ENCODE measurements around the gene COPS6.

The COPS6 gene

DNA sequence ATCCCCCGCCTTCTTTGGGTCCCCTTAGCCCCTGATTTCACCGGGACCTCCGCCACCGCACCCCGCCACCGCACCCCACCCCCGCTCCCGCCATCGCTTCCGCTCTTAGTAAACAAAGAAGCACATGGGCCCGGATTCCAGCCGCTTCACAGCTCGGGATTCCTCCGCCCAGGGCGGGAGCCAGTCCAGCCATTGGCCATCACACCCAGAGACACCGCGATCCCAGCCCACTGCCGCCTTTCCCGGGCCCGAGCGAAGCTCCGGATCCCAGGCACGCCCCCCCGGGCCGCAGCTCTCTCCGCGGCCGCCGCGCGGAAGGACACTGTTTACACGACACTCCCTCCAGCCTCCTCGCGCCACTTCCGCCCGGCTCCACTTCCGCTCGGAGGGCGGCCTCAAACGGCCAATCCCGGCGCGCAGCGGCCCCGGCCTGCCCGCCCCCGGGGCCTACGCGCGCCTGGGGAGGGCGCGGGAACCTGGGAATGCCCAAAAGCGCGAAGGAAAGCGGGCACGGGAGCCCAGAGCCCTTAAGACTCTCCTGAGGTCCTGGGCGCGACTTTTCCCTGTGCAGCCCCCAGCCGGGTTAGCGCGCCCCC lies 11.7 kb downstream of the COPS6 start:
- ATAC-seq, result peak; percentile 84
- TF ChIP-seq TCF4 (CRISPR knock-in tag; IDR thresholded peaks at IDR 0.05; ENCODE audit: borderline replicate concordance), result 0 out of 2 replicates have a peak, but pooled peaks have one; percentile 47
- TF ChIP-seq ARNTL (CRISPR knock-in tag; IDR thresholded peaks at IDR 0.05; ENCODE audit: borderline replicate concordance, low read depth), result no peak
- TF ChIP-seq BACH2 (CRISPR knock-in tag; IDR thresholded peaks at IDR 0.05; ENCODE audit: borderline replicate concordance), result no peak
- no peak for TF ChIP-seq PPARA (CRISPR knock-in tag; IDR thresholded peaks at IDR 0.05; ENCODE audit: borderline replicate concordance)
- TF ChIP-seq, protein P1, sequence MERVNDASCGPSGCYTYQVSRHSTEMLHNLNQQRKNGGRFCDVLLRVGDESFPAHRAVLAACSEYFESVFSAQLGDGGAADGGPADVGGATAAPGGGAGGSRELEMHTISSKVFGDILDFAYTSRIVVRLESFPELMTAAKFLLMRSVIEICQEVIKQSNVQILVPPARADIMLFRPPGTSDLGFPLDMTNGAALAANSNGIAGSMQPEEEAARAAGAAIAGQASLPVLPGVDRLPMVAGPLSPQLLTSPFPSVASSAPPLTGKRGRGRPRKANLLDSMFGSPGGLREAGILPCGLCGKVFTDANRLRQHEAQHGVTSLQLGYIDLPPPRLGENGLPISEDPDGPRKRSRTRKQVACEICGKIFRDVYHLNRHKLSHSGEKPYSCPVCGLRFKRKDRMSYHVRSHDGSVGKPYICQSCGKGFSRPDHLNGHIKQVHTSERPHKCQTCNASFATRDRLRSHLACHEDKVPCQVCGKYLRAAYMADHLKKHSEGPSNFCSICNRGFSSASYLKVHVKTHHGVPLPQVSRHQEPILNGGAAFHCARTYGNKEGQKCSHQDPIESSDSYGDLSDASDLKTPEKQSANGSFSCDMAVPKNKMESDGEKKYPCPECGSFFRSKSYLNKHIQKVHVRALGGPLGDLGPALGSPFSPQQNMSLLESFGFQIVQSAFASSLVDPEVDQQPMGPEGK (CRISPR knock-in tag; IDR thresholded peaks at IDR 0.05; ENCODE audit: borderline replicate concordance), result peak; percentile 92
- TF ChIP-seq, protein P2, sequence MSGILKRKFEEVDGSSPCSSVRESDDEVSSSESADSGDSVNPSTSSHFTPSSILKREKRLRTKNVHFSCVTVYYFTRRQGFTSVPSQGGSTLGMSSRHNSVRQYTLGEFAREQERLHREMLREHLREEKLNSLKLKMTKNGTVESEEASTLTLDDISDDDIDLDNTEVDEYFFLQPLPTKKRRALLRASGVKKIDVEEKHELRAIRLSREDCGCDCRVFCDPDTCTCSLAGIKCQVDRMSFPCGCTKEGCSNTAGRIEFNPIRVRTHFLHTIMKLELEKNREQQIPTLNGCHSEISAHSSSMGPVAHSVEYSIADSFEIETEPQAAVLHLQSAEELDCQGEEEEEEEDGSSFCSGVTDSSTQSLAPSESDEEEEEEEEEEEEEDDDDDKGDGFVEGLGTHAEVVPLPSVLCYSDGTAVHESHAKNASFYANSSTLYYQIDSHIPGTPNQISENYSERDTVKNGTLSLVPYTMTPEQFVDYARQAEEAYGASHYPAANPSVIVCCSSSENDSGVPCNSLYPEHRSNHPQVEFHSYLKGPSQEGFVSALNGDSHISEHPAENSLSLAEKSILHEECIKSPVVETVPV (CRISPR knock-in tag; IDR thresholded peaks at IDR 0.05), result 0 out of 2 replicates have a peak, but pooled peaks have one; percentile 42
- TF ChIP-seq, protein P3, sequence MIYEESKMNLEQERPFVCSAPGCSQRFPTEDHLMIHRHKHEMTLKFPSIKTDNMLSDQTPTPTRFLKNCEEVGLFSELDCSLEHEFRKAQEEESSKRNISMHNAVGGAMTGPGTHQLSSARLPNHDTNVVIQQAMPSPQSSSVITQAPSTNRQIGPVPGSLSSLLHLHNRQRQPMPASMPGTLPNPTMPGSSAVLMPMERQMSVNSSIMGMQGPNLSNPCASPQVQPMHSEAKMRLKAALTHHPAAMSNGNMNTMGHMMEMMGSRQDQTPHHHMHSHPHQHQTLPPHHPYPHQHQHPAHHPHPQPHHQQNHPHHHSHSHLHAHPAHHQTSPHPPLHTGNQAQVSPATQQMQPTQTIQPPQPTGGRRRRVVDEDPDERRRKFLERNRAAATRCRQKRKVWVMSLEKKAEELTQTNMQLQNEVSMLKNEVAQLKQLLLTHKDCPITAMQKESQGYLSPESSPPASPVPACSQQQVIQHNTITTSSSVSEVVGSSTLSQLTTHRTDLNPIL (CRISPR knock-in tag; IDR thresholded peaks at IDR 0.05; ENCODE audit: low read depth), result no peak
- no peak for TF ChIP-seq GLIS3 (CRISPR knock-in tag; IDR thresholded peaks at IDR 0.05)
- TF ChIP-seq ISL1 (CRISPR knock-in tag; IDR thresholded peaks at IDR 0.05), result no peak
- no peak for TF ChIP-seq SNAI2 (CRISPR knock-in tag; IDR thresholded peaks at IDR 0.05)
- TF ChIP-seq, protein P4, sequence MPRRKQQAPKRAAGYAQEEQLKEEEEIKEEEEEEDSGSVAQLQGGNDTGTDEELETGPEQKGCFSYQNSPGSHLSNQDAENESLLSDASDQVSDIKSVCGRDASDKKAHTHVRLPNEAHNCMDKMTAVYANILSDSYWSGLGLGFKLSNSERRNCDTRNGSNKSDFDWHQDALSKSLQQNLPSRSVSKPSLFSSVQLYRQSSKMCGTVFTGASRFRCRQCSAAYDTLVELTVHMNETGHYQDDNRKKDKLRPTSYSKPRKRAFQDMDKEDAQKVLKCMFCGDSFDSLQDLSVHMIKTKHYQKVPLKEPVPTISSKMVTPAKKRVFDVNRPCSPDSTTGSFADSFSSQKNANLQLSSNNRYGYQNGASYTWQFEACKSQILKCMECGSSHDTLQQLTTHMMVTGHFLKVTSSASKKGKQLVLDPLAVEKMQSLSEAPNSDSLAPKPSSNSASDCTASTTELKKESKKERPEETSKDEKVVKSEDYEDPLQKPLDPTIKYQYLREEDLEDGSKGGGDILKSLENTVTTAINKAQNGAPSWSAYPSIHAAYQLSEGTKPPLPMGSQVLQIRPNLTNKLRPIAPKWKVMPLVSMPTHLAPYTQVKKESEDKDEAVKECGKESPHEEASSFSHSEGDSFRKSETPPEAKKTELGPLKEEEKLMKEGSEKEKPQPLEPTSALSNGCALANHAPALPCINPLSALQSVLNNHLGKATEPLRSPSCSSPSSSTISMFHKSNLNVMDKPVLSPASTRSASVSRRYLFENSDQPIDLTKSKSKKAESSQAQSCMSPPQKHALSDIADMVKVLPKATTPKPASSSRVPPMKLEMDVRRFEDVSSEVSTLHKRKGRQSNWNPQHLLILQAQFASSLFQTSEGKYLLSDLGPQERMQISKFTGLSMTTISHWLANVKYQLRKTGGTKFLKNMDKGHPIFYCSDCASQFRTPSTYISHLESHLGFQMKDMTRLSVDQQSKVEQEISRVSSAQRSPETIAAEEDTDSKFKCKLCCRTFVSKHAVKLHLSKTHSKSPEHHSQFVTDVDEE (CRISPR knock-in tag; IDR thresholded peaks at IDR 0.05), result no peak
- TF ChIP-seq ZFP30 (CRISPR knock-in tag; IDR thresholded peaks at IDR 0.05), result no peak
- no peak for TF ChIP-seq ZNF565 (CRISPR knock-in tag; conservative IDR thresholded peaks at IDR 0.05; ENCODE audit: low read depth)
- no peak for TF ChIP-seq ZNF8 (CRISPR knock-in tag; IDR thresholded peaks at IDR 0.05)
- no peak for TF ChIP-seq TOX (CRISPR knock-in tag; IDR thresholded peaks at IDR 0.05; ENCODE audit: borderline replicate concordance)
- no peak for TF ChIP-seq ESRRG (CRISPR knock-in tag; IDR thresholded peaks at IDR 0.05)
- no peak for TF ChIP-seq OSR1 (CRISPR knock-in tag; IDR thresholded peaks at IDR 0.05)
- peak; percentile 46; the same call in 1 of the 2 replicates for TF ChIP-seq ZFP3 (CRISPR knock-in tag; IDR thresholded peaks at IDR 0.05)
- TF ChIP-seq CSDC2 (CRISPR knock-in tag; IDR thresholded peaks at IDR 0.05), result no peak
- no peak for TF ChIP-seq ZC3H10 (CRISPR knock-in tag; IDR thresholded peaks at IDR 0.05)
- peak; percentile 98 for TF ChIP-seq POU6F1 (CRISPR knock-in tag; IDR thresholded peaks at IDR 0.05; ENCODE audit: borderline replicate concordance, low read depth)
- TF ChIP-seq ZNF70 (CRISPR knock-in tag; IDR thresholded peaks at IDR 0.05), result no peak
- TF ChIP-seq RARB (CRISPR knock-in tag; IDR thresholded peaks at IDR 0.05), result no peak

Data from SK-N-SH treated with all-trans-retinoic acid at 6 μM for 48 hours (cell line).